Gastrocnemius medialis (tissue), 4 donors: Measurements from ENCODE around the gene SLC24A3. TPM values are rescaled to one million over a fixed set of nuclear protein-coding genes. Genes with fewer than 3 reads are reported as not detected.
A peak's percentile ranks its signal among the peaks of the same experiment; 100 is the strongest.

ENCODE experiments used
- ATAC-seq, 2 donors: fragments of 150-250 bp; one replicate each; pipeline ENCODE4 v1.9.1; 2016
- DNase-seq, 2 donors: peaks; one replicate each; pipeline ENCODE4 v3.0.0-alpha.2; 2019
- H3K27ac ChIP-seq, 4 donors: fragments of 200-600 bp; sonication (generic); 1 replicate in 1 of 4; 2 replicates in 3 of 4; pipeline ENCODE4 v1.5.1; 2016 to 2018; ENCODE audit warnings: mild to moderate bottlenecking in 2 of 4, moderate library complexity in 1 of 4
- H3K27me3 ChIP-seq, 3 donors: fragments of 200-600 bp; sonication (generic) in 2 of 3; 1 replicate in 1 of 3; 2 replicates in 2 of 3; pipeline versions ENCODE4 v1.5.1 to v1.6.0; 2016 to 2019; ENCODE audit warnings: mild to moderate bottlenecking in 1 of 3, moderate library complexity in 1 of 3
- H3K36me3 ChIP-seq, 2 donors: fragments of 200-600 bp; sonication (generic) in 1 of 2; one replicate each; pipeline ENCODE4 v1.5.1; 2017 to 2018
- H3K4me1 ChIP-seq, 2 donors: fragments of 200-600 bp; sonication (generic) in 1 of 2; one replicate each; pipeline ENCODE4 v1.5.1; 2016 to 2017; ENCODE audit warnings: mild to moderate bottlenecking in 2 of 2
- H3K4me3 ChIP-seq, 4 donors: fragments of 200-600 bp; sonication (generic) in 3 of 4; 1 replicate in 1 of 4; 2 replicates in 3 of 4; pipeline ENCODE4 v1.5.1; 2016 to 2019; ENCODE audit warnings: mild to moderate bottlenecking in 2 of 4
- H3K9me3 ChIP-seq, 3 donors: fragments of 200-600 bp; sonication (generic) in 2 of 3; 1 replicate in 1 of 3; 2 replicates in 2 of 3; pipeline ENCODE4 v1.5.1; 2016 to 2019
- CTCF ChIP-seq, 5 experiments: fragments of 450-650 bp in 3 of 5; fragments of 200-600 bp in 2 of 5; sonication (generic) in 2 of 5; IDR thresholded peaks in 4 of 5; conservative IDR thresholded peaks in 1 of 5; 1 replicate in 4 of 5; 2 replicates in 1 of 5; pipeline ENCODE4 v1.5.1; 2016 to 2019; ENCODE audit warnings: antibody characterized with exemption in 5 of 5, mild to moderate bottlenecking in 3 of 5, moderate library complexity in 3 of 5
- POLR2A ChIP-seq, 2 donors: fragments of 450-650 bp; IDR thresholded peaks; one replicate each; pipeline ENCODE4 v1.6.1; 2017; ENCODE audit warnings: antibody characterized with exemption in 2 of 2, mild to moderate bottlenecking in 2 of 2, moderate library complexity in 2 of 2
- in situ Hi-C, 4 donors: fragments of 200-750 bp; cut with MboI; loops; one replicate each; pipeline versions ENCODE4 v1.15.0 to v1.8.0; 2017; ENCODE audit warnings: low sequenced_read_pairs in 4 of 4
- intact Hi-C: fragments of 100-400 bp; cut with DNase I; formaldehyde crosslinking; loops from one replicate; pipeline ENCODE4 v1.15.1; 2023; ENCODE audit warnings: low total_unique reads
- total RNA-seq, 4 donors: library from RNA; depleted of rRNA; stranded (reverse); fragments of >200 nt; gene quantifications; one replicate each; pipeline versions ENCODE4 v1.1.0 to v1.2.3, GENCODE V29; 2016

SLC24A3 gene
- total RNA-seq, 4 donors from 2014 or later = 3.3 to 7.8 (median 6.7) TPM

GRCh38 chr20:19185083-19185482 lies 27.4 kb upstream of the SLC24A3 start:
- no peak for TF ChIP-seq POLR2A (IDR thresholded peaks at IDR 0.05)
- no peak for TF ChIP-seq CTCF (IDR thresholded peaks at IDR 0.05 in 4 of 5, conservative IDR thresholded peaks at IDR 0.05 in 1 of 5)
- no peaks in the 10 kb centered on the region for H3K27me3 ChIP-seq
- DNase-seq (no peak), ATAC-seq (no peak)
- intact Hi-C loops = no loop called here
- H3K9me3 ChIP-seq = no peaks in the 10 kb centered on the region
- H3K36me3 ChIP-seq = no peaks in the 10 kb centered on the region
- in situ Hi-C loops = loop anchor here in 1 of 4 donors (25.0 kb wide), 1 partner anchor 273 kb away; no protein-coding TSS in a partner anchor
- no peaks in the 10 kb centered on the region for H3K4me1 ChIP-seq
- no peak overlapping the region for H3K4me3 ChIP-seq
- H3K27ac ChIP-seq = no peak overlapping the region

GRCh38 chr20:19193349-19193748 lies 19.1 kb upstream of the SLC24A3 start:
- no peak for ATAC-seq
- intact Hi-C loops (no loop called here), in situ Hi-C loops (loop anchor here in 1 of 4 donors (25.0 kb wide), 1 partner anchor 281 kb away; no protein-coding TSS in a partner anchor)
- H3K27me3 ChIP-seq = no peaks in the 10 kb centered on the region
- no peak overlapping the region for H3K4me3 ChIP-seq
- H3K36me3 ChIP-seq = no peaks in the 10 kb centered on the region
- no peak for DNase-seq
- H3K9me3 ChIP-seq = no peaks in the 10 kb centered on the region
- TF ChIP-seq CTCF (IDR thresholded peaks at IDR 0.05 in 4 of 5, conservative IDR thresholded peaks at IDR 0.05 in 1 of 5) = no peak
- TF ChIP-seq POLR2A (IDR thresholded peaks at IDR 0.05) = no peak
- no peaks in the 10 kb centered on the region for H3K4me1 ChIP-seq
- no peak overlapping the region for H3K27ac ChIP-seq

GRCh38 chr20:19205981-19206396 lies 6.5 kb upstream of the SLC24A3 start:
- intact Hi-C loops (loop anchor here (1.0 to 10.0 kb wide), 3 partner anchors 169 to 456 kb away; no protein-coding TSS in a partner anchor), in situ Hi-C loops (loop anchor here (5.0 kb wide), 2 partner anchors 376 to 456 kb away; no protein-coding TSS in a partner anchor)
- DNase-seq (peak; percentile 23 to 58), ATAC-seq (peak; percentile 47 to 75)
- H3K4me1 ChIP-seq = no peaks in the 10 kb centered on the region
- no peaks in the 10 kb centered on the region for H3K27me3 ChIP-seq
- TF ChIP-seq CTCF (IDR thresholded peaks at IDR 0.05 in 4 of 5, conservative IDR thresholded peaks at IDR 0.05 in 1 of 5) (peak; percentile 68 to 90 (median 87)), POLR2A (IDR thresholded peaks at IDR 0.05) (no peak)
- no peaks in the 10 kb centered on the region for H3K9me3 ChIP-seq
- no peak overlapping the region for H3K4me3 ChIP-seq
- H3K27ac ChIP-seq = no peak overlapping the region
- no peaks in the 10 kb centered on the region for H3K36me3 ChIP-seq

GRCh38 chr20:19207541-19207940 lies 4.9 kb upstream of the SLC24A3 start:
- DNase-seq (no peak), ATAC-seq (no peak)
- no peaks in the 10 kb centered on the region for H3K27me3 ChIP-seq
- in situ Hi-C loops = loop anchor here (5.0 kb wide), 2 partner anchors 375 to 455 kb away; no protein-coding TSS in a partner anchor
- TF ChIP-seq POLR2A (IDR thresholded peaks at IDR 0.05) (no peak), CTCF (IDR thresholded peaks at IDR 0.05 in 4 of 5, conservative IDR thresholded peaks at IDR 0.05 in 1 of 5) (no peak)
- intact Hi-C loops = loop anchor here (10.0 kb wide), 1 partner anchor 167 kb away; no protein-coding TSS in a partner anchor
- no peaks in the 10 kb centered on the region for H3K9me3 ChIP-seq
- no peak overlapping the region for H3K27ac ChIP-seq
- H3K36me3 ChIP-seq = no peaks in the 10 kb centered on the region
- peaks cover 0 to 5% of the 10 kb centered on the region in 2 donors for H3K4me1 ChIP-seq
- no peak overlapping the region for H3K4me3 ChIP-seq
